Stimulated activated CD8-positive, alpha-beta memory T cell treated with anti-CD3 and anti-CD28 coated beads, Interleukin-15, amount 100 ng/mL, for 4 hours (primary cell): ENCODE data around the gene FASTKD3.

Experiments
- DNase-seq, 2 donors: peaks; one replicate each; pipeline ENCODE4 v3.0.0-alpha.2; 2020; ENCODE audit warnings: low read depth in 2 of 2

The FASTKD3 gene

GRCh38 chr5:7849681-7850394 lies 19.0 kb downstream of the FASTKD3 start:
- no peak for DNase-seq

GRCh38 chr5:7848296-7848695 lies 20.5 kb downstream of the FASTKD3 start:
- no peak for DNase-seq

- no peak for DNase-seq
Measured at GRCh38 chr5:7846327-7846726, 22.5 kb downstream of the FASTKD3 start.

- DNase-seq = no peak
Measured at GRCh38 chr5:7845557-7845956, 23.3 kb downstream of the FASTKD3 start.

GRCh38 chr5:7844901-7845300 lies 23.9 kb downstream of the FASTKD3 start:
- no peak for DNase-seq

GRCh38 chr5:7842531-7842930 lies 26.3 kb downstream of the FASTKD3 start:
- DNase-seq = no peak

- DNase-seq = no peak
Measured at GRCh38 chr5:7837403-7837802, 31.4 kb downstream of the FASTKD3 start.

- DNase-seq = no peak
Measured at GRCh38 chr5:7834982-7835381, 33.8 kb downstream of the FASTKD3 start.

GRCh38 chr5:7828269-7828668 lies 40.6 kb downstream of the FASTKD3 start:
- no peak for DNase-seq

GRCh38 chr5:7827610-7828009 lies 41.2 kb downstream of the FASTKD3 start:
- DNase-seq = no peak

- no peak for DNase-seq
Measured at GRCh38 chr5:7825630-7826029, 43.2 kb downstream of the FASTKD3 start.

GRCh38 chr5:7824995-7825394 lies 43.8 kb downstream of the FASTKD3 start:
- no peak for DNase-seq

- no peak for DNase-seq
Measured at GRCh38 chr5:7823594-7823993, 45.2 kb downstream of the FASTKD3 start.

- no peak for DNase-seq
Measured at GRCh38 chr5:7822449-7822848, 46.4 kb downstream of the FASTKD3 start.

- DNase-seq = no peak
Measured at GRCh38 chr5:7816535-7816901, 52.3 kb downstream of the FASTKD3 start.

- peak; percentile 1 to 10 for DNase-seq
Measured at GRCh38 chr5:7815892-7816534, 52.8 kb downstream of the FASTKD3 start.

GRCh38 chr5:7814816-7815215 lies 54.0 kb downstream of the FASTKD3 start:
- no peak for DNase-seq

- DNase-seq = no peak
Measured at GRCh38 chr5:7813576-7813975, 55.3 kb downstream of the FASTKD3 start.

GRCh38 chr5:7813007-7813406 lies 55.8 kb downstream of the FASTKD3 start:
- DNase-seq = no peak

- DNase-seq = no peak
Measured at GRCh38 chr5:7811715-7812114, 57.1 kb downstream of the FASTKD3 start.
